Bronchial epithelial cell (primary cell): Measurements from ENCODE around the gene FAH. TPM values are rescaled to one million over a fixed set of nuclear protein-coding genes. Genes with fewer than 3 reads are reported as not detected.
A peak's percentile ranks its signal among the peaks of the same experiment; 100 is the strongest.

ENCODE experiments used
- DNase-seq: peaks from one replicate; pipeline ENCODE4 v3.0.0-alpha.2; 2010; ENCODE audit warnings: low read depth
- FAIRE-seq: peaks from 2 replicates; lab custom pipeline; 2011; peaks lifted over from hg19 to GRCh38; lab: Jason Lieb, UNC
- H3K27me3 ChIP-seq: 2 replicates; pipeline ENCODE4 v1.5.1; 2011; ENCODE audit warnings: low read length; ENCODE audit not compliant: control insufficient read depth, insufficient read depth
- H3K36me3 ChIP-seq: 2 replicates; pipeline ENCODE4 v1.5.1; 2011; ENCODE audit warnings: low read length; ENCODE audit not compliant: control insufficient read depth, insufficient read depth
- H3K4me3 ChIP-seq: 2 replicates; pipeline ENCODE4 v1.5.1; 2011; ENCODE audit warnings: mild to moderate bottlenecking, low read depth, low read length, control low read depth
- total RNA-seq: library from RNA; depleted of rRNA; stranded (reverse); fragments of >200 nt; gene quantifications from 2 replicates; pipeline ENCODE4 v1.2.1, GENCODE V29; 2014
- TF ChIP-seq, protein P1 (sequence below): IDR thresholded peaks from 2 replicates; pipeline ENCODE4 v1.5.1; 2011; ENCODE audit warnings: mild to moderate bottlenecking, moderate library complexity, low read length, control low read depth, inconsistent platforms; ENCODE audit not compliant: insufficient read depth, severe bottlenecking

Gene FAH
- total RNA-seq, 1 donor from 2014 or later: 23.4 TPM

DNA sequence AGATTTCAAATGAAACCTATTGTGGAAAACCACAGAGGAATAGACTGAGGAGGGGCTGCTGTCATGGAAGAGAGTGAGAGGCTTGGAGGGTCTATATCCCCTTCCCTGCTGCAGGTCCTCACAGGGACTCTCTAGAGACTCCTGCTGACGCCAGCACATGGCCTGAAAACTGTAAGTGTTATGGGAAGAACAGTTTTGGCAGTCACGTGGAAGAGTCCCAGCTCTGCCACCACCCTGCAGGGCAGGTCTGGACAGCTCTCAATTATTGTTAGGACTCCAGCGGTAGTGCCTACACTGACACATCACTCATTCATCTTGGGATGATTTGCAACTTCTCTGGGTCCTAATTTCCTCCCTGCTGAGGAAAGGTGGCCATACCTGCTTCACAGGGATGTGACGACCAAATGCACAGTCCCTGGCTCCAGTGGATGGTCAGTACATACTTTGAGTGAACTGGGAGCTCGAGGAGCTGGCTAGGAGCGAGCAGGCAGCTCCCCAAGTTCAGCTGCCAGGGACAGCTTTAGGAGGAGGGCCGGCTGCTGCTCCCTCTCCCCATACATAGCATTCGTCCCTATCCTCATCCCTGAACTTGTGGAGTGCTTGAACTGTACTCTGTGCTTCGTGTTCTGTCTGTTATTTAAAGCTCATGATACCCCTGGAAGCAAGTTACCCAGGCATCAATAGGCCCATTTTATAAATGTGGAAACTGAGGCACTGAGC, 50.0 kb downstream of the FAH start:
- Histone ChIP-seq H3K36me3 (no peaks in the 10 kb centered on the region), H3K27me3 (no peaks in the 10 kb centered on the region), H3K4me3 (no peak overlapping the region)
- TF ChIP-seq, protein P1, sequence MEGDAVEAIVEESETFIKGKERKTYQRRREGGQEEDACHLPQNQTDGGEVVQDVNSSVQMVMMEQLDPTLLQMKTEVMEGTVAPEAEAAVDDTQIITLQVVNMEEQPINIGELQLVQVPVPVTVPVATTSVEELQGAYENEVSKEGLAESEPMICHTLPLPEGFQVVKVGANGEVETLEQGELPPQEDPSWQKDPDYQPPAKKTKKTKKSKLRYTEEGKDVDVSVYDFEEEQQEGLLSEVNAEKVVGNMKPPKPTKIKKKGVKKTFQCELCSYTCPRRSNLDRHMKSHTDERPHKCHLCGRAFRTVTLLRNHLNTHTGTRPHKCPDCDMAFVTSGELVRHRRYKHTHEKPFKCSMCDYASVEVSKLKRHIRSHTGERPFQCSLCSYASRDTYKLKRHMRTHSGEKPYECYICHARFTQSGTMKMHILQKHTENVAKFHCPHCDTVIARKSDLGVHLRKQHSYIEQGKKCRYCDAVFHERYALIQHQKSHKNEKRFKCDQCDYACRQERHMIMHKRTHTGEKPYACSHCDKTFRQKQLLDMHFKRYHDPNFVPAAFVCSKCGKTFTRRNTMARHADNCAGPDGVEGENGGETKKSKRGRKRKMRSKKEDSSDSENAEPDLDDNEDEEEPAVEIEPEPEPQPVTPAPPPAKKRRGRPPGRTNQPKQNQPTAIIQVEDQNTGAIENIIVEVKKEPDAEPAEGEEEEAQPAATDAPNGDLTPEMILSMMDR: no peak
- peak; percentile 97 for FAIRE-seq
- DNase-seq: peak; percentile 90

DNA sequence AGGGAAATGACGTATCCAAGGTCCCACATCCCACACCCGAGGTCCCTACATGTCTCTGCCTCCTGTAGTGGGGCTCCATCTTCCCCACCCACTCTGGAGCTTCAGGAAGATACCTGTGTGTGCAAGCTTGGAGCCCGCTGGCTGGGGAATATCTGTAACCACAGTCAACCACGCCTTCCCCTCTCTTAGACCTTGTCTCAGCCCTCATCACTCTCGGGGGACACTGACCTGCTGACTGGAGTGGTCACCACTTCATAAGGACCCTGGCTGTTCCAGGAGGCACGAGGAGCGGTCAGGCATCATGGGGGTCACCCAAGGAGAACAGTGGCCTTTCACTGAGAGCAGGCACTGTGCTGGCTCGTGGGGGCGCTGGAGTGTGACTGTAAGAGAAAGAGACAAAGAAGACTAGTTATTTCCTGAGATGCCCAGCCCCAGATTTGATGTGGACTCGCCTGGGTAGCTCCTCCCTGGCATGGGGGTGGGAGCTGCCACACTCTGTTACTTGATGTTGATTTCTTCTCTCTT, 50.6 kb downstream of the FAH start:
- H3K4me3 ChIP-seq: no peak overlapping the region
- no peaks in the 10 kb centered on the region for H3K36me3 ChIP-seq
- no peaks in the 10 kb centered on the region for H3K27me3 ChIP-seq
- TF ChIP-seq, protein P1: no peak
- no peak for DNase-seq
- FAIRE-seq: no peak

DNA sequence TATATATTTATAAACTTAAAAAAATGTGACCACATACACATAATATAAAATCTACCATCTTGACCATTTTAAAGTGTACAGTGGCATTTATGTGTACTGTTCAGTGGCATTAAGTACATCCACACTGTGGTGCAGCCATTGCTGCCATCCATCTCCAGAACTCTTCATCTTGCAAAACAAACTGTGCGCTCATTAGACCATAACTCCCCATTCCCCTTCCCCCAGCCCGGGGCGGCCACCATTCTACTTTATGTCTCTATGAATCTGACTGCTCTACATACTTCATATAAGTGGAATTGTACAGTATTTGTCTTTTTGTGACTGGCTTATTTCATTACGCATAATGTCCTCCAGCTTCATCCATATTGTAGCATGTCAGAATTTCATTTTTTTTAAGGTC, 51.4 kb downstream of the FAH start:
- H3K36me3 ChIP-seq: no peaks in the 10 kb centered on the region
- H3K4me3 ChIP-seq: no peak overlapping the region
- FAIRE-seq (no peak), DNase-seq (no peak)
- TF ChIP-seq, protein P1: no peak
- no peaks in the 10 kb centered on the region for H3K27me3 ChIP-seq

DNA sequence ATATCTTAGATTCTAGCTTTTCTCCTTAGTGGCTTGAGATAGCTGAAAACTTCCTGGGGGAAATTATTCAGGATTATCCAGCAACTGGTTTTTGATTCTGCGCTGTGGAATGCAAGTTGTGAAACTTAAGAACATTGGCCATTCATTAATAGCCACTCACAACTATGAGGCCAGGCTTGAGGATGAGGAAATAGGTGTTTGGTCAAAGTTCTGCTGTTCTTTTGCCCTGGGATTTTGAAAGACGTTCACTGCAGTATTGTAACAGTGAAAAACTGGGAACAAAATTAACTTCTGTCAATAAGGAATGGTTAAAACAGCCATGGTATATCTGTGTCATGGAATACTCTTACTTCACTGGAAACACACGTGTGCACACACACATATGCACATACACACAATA, 55.1 kb downstream of the FAH start:
- H3K36me3 ChIP-seq: no peaks in the 10 kb centered on the region
- DNase-seq: peak; percentile 66
- no peak overlapping the region for H3K4me3 ChIP-seq
- TF ChIP-seq, protein P1: no peak
- no peaks in the 10 kb centered on the region for H3K27me3 ChIP-seq
- FAIRE-seq: no peak

DNA sequence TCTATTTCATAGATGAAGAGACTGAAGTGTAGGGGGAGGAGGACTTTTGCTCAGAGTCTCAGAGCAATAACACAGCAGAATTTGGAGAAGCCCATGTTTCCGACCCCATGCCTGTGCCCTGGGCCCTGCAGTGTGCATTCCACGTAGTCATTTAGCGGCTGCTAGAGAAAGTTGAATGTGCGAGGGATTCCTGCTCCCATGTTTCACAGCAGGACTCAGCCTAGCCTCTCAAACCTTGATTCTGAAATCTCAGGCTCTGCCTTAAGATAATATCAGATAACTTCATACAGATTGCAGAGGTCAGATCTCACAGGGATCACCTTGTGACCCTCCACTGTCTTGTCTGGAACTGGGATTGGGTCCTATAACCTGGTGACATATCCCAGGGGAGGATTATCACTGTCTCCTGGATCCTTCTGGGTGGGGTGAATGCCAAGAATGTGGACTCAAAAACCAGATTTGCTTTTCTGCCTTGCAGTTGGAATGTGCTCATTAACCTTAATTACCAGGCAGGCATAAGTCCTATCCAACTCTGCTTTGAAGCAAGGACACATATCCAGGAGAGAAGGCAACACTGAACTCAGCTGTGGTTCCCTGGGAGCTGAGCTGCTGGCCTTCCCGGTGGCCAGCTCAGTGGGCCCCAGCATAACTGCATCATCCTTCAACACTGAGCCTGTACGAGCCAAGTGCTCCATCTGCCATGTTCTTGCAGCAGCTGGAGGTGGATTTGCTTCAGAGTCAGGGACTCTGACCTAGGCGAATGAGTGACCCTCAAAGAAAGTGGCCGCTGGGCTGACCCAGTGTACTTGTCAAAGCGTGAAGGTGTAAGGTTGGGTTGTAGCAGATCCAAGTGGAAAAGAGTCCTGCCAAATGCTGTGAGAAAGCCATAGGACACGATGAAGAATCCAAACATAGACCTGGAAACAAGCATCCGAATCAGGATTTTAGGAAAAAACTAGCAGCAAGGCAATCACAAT, 56.2 kb downstream of the FAH start:
- Histone ChIP-seq H3K4me3 (no peak overlapping the region), H3K27me3 (no peaks in the 10 kb centered on the region), H3K36me3 (no peaks in the 10 kb centered on the region)
- TF ChIP-seq, protein P1: no peak
- no peak for FAIRE-seq
- no peak for DNase-seq
